Vagina (tissue), 2 donors: ENCODE results near the gene DESI1. TPM values are rescaled to one million over a fixed set of nuclear protein-coding genes. Genes with fewer than 3 reads are reported as not detected.

Experiments
- DNase-seq, 2 donors: peaks; one replicate each; pipeline ENCODE4 v3.0.0-alpha.2; 2017; ENCODE audit errors: extremely low spot score in 2 of 2
- H3K27ac ChIP-seq: fragments of 200-600 bp; sonication (generic); one replicate; pipeline ENCODE4 v1.5.1; 2019
- H3K27me3 ChIP-seq: fragments of 200-600 bp; sonication (generic); one replicate; pipeline ENCODE4 v1.5.1; 2019
- H3K36me3 ChIP-seq, 2 donors: fragments of 200-600 bp; sonication (generic); one replicate each; pipeline ENCODE4 v1.5.1; 2017 to 2019
- H3K4me1 ChIP-seq: fragments of 200-600 bp; sonication (generic); one replicate; pipeline ENCODE4 v1.5.1; 2019
- H3K4me3 ChIP-seq, 2 donors: fragments of 200-600 bp; sonication (generic); 1 replicate in 1 of 2; 2 replicates in 1 of 2; pipeline ENCODE4 v1.5.1; 2016 to 2019
- H3K9me3 ChIP-seq: fragments of 200-600 bp; sonication (generic); one replicate; pipeline ENCODE4 v1.5.1; 2019
- CTCF ChIP-seq, 3 experiments: fragments of 450-650 bp in 2 of 3; fragments of 200-600 bp in 1 of 3; sonication (generic) in 1 of 3; IDR thresholded peaks; one replicate each; pipeline ENCODE4 v1.5.1; 2017 to 2019; ENCODE audit warnings: antibody characterized with exemption in 3 of 3, mild to moderate bottlenecking in 2 of 3, moderate library complexity in 2 of 3
- POLR2A ChIP-seq, 2 donors: fragments of 450-650 bp; IDR thresholded peaks; one replicate each; pipeline ENCODE4 v1.6.1; 2017; ENCODE audit warnings: antibody characterized with exemption in 2 of 2, mild to moderate bottlenecking in 2 of 2, moderate library complexity in 2 of 2
- POLR2AphosphoS5 ChIP-seq, 2 donors: sonication (generic); formaldehyde crosslinking; IDR thresholded peaks; one replicate each; pipeline ENCODE4 v1.9.0; 2017; ENCODE audit warnings: antibody characterized with exemption in 2 of 2, mild to moderate bottlenecking in 2 of 2, low read depth in 1 of 2; ENCODE audit not compliant: insufficient read depth in 1 of 2
- intact Hi-C: fragments of 100-400 bp; cut with DNase I; formaldehyde crosslinking; loops from one replicate; pipeline ENCODE4 v1.15.1; 2023
- total RNA-seq: library from RNA; depleted of rRNA; stranded (reverse); fragments of >200 nt; gene quantifications from one replicate; pipeline ENCODE4 v1.2.3, GENCODE V29; 2016

The DESI1 gene
- total RNA-seq, 1 donor from 2014 or later: 20.6 TPM

GRCh38 chr22:41600976-41601375 is 19.9 kb downstream of the DESI1 start:
- Histone ChIP-seq H3K9me3 (no peaks in the 10 kb centered on the region), H3K4me3 (no peak overlapping the region), H3K36me3 (peaks cover 0 to 30% of the 10 kb centered on the region in 2 donors), H3K27me3 (no peaks in the 10 kb centered on the region), H3K27ac (no peak overlapping the region), H3K4me1 (peaks cover 24% of the 10 kb centered on the region)
- no peak for DNase-seq
- intact Hi-C loops: no loop called here
- TF ChIP-seq CTCF (IDR thresholded peaks at IDR 0.05) (no peak), POLR2A (IDR thresholded peaks at IDR 0.05) (no peak), POLR2AphosphoS5 (IDR thresholded peaks at IDR 0.05; ENCODE audit: insufficient read depth in 1 of 2, low read depth in 1 of 2) (no peak)

DNA sequence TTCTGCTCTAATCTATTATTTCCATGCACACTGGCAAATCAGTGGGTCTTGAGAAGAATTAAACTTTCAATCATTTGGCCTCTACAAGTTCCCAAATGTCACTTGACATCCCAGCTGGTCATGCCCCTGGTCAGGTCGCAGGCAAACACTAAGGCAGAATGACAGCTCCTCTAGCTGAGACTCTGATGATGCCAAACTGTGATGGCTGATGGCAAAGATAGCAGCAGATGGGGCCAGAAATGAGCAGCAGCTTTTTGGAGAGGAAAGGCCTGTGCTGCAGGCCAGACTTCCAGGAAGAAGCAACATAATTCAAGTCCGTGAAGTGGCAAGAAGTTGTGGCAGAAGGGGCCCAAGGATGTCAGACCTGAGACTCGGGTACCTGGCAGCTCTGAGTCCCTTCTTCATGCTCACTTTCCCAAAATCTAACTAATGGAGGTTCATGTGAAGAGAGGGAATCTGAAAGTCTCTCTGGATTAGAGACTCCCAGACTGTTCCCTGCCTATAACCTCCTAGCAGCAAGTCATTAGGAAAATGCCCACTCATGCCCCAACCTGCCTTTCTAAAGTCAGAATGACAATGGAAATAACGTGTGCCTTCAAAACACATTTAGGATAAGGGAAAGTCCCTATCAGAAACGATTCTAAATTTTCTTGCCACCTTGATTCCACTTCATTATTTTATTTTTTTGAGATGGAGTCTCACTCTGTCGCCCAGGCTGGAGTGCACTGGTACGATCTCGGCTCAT is 21.8 kb downstream of the DESI1 start:
- no peak overlapping the region for H3K27ac ChIP-seq
- TF ChIP-seq POLR2A (IDR thresholded peaks at IDR 0.05): no peak
- TF ChIP-seq CTCF (IDR thresholded peaks at IDR 0.05): no peak
- no peak for TF ChIP-seq POLR2AphosphoS5 (IDR thresholded peaks at IDR 0.05; ENCODE audit: insufficient read depth in 1 of 2, low read depth in 1 of 2)
- H3K27me3 ChIP-seq: no peaks in the 10 kb centered on the region
- no peak for DNase-seq
- H3K9me3 ChIP-seq: no peaks in the 10 kb centered on the region
- no peak overlapping the region for H3K4me3 ChIP-seq
- peaks cover 24% of the 10 kb centered on the region for H3K4me1 ChIP-seq
- intact Hi-C loops: no loop called here
- peaks cover 0 to 15% of the 10 kb centered on the region in 2 donors for H3K36me3 ChIP-seq

DNA sequence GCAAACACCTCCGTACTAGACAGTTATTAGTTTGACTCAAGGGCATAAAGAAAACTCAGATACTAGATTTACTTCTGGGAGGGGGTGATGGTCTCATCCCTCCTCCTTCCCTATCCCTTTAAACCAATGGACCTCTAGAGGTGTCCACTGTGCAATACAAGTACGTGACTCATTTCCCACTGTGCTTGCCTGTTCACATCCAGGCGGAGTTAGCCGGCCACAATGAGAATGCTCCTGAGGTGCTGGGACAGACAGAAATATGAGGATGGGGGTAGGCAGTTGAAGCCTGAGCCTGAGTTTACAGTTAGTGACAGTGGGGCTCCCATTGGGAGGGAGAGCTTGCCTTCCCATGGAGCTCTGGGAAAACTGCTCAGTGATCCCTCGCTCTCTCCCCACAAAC is 22.8 kb downstream of the DESI1 start:
- peaks cover 24% of the 10 kb centered on the region for H3K4me1 ChIP-seq
- H3K27ac ChIP-seq: no peak overlapping the region
- DNase-seq: no peak
- intact Hi-C loops: no loop called here
- no peak for TF ChIP-seq POLR2AphosphoS5 (IDR thresholded peaks at IDR 0.05; ENCODE audit: insufficient read depth in 1 of 2, low read depth in 1 of 2)
- no peak for TF ChIP-seq CTCF (IDR thresholded peaks at IDR 0.05)
- TF ChIP-seq POLR2A (IDR thresholded peaks at IDR 0.05): no peak
- H3K9me3 ChIP-seq: no peaks in the 10 kb centered on the region
- peaks cover 0 to 9% of the 10 kb centered on the region in 2 donors for H3K36me3 ChIP-seq
- H3K4me3 ChIP-seq: no peak overlapping the region
- no peaks in the 10 kb centered on the region for H3K27me3 ChIP-seq

DNA sequence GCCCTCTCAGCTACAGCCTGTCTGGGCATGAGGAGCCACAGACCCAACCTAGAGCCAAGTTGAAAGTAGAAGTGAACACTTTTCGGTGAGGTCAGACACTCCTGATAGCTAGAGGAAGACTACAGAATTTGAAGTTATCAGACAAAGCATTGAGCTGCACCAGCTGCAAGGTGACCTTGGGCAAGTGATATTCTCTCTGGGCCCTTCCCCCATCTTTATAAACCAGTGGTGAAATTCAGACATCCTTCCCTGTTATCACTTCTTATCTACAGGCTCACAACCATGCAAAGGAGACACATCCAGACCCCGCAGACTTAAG is 23.2 kb downstream of the DESI1 start:
- intact Hi-C loops: no loop called here
- no peak for DNase-seq
- peaks cover 24% of the 10 kb centered on the region for H3K4me1 ChIP-seq
- H3K4me3 ChIP-seq: no peak overlapping the region
- H3K36me3 ChIP-seq: peaks cover 0 to 4% of the 10 kb centered on the region in 2 donors
- no peaks in the 10 kb centered on the region for H3K27me3 ChIP-seq
- TF ChIP-seq POLR2AphosphoS5 (IDR thresholded peaks at IDR 0.05; ENCODE audit: insufficient read depth in 1 of 2, low read depth in 1 of 2) (peak in 1 of 2 donors; percentile 2), CTCF (IDR thresholded peaks at IDR 0.05) (no peak), POLR2A (IDR thresholded peaks at IDR 0.05) (no peak)
- H3K9me3 ChIP-seq: no peaks in the 10 kb centered on the region
- H3K27ac ChIP-seq: peak overlapping the region; percentile 4
